Loucy (cell line): ENCODE data around the gene MTNR1B.

Experiments
- H2AFZ ChIP-seq: fragments of 200-600 bp; sonication (generic); 2 replicates; pipeline ENCODE4 v1.6.0; 2016; ENCODE audit warnings: antibody characterized with exemption, mild to moderate bottlenecking, low read length, moderate library complexity
- H3F3A ChIP-seq: fragments of 200-600 bp; 2 replicates; pipeline ENCODE4 v1.6.0; 2016; ENCODE audit warnings: antibody characterized with exemption, low read depth, mild to moderate bottlenecking
- H3K27me3 ChIP-seq: fragments of 200-600 bp; sonication (generic); 2 replicates; pipeline ENCODE4 v1.6.1; 2014; ENCODE audit warnings: low read length, mild to moderate bottlenecking; ENCODE audit not compliant: insufficient read depth, poor library complexity, severe bottlenecking
- H3K36me3 ChIP-seq: fragments of 200-600 bp; sonication (generic); 2 replicates; pipeline ENCODE4 v1.6.1; 2016; ENCODE audit warnings: low read length; ENCODE audit not compliant: insufficient read depth
- H3K4me1 ChIP-seq: fragments of 200-600 bp; sonication (generic); 2 replicates; pipeline ENCODE4 v1.5.1; 2014; ENCODE audit warnings: low read length, mild to moderate bottlenecking; ENCODE audit not compliant: insufficient read depth, poor library complexity, severe bottlenecking
- H3K4me2 ChIP-seq: fragments of 200-600 bp; sonication (generic); 2 replicates; pipeline ENCODE4 v1.6.0; 2014; ENCODE audit warnings: antibody characterized with exemption, low read length, low read depth, mild to moderate bottlenecking; ENCODE audit not compliant: poor library complexity, severe bottlenecking
- H3K4me3 ChIP-seq: fragments of 200-600 bp; sonication (generic); 2 replicates; pipeline ENCODE4 v1.5.1; 2014; ENCODE audit warnings: low read length, mild to moderate bottlenecking, mixed read lengths; ENCODE audit not compliant: poor library complexity, severe bottlenecking
- H3K79me2 ChIP-seq: fragments of 200-600 bp; sonication (generic); 2 replicates; pipeline ENCODE4 v1.6.1; 2014; ENCODE audit warnings: low read length; ENCODE audit not compliant: insufficient read depth
- H3K9ac ChIP-seq: fragments of 200-600 bp; sonication (generic); 2 replicates; pipeline ENCODE4 v1.6.0; 2014; ENCODE audit warnings: mild to moderate bottlenecking, low read depth, low read length, moderate library complexity; ENCODE audit not compliant: poor library complexity, severe bottlenecking
- H3K9me2 ChIP-seq: fragments of 200-600 bp; sonication (generic); replicated peaks from 2 replicates; pipeline ENCODE4 v1.6.1; 2016; ENCODE audit warnings: low read depth, low read length, mixed read lengths
- H3K9me3 ChIP-seq: fragments of 200-600 bp; sonication (generic); 2 replicates; pipeline ENCODE4 v1.6.1; 2014; ENCODE audit warnings: mild to moderate bottlenecking, antibody characterized with exemption, low read length, low read depth; ENCODE audit not compliant: insufficient read depth
- H4K20me1 ChIP-seq: fragments of 200-600 bp; sonication (generic); 2 replicates; pipeline ENCODE4 v1.6.0; 2014; ENCODE audit warnings: antibody characterized with exemption, low read length, mild to moderate bottlenecking; ENCODE audit not compliant: insufficient read depth, poor library complexity, severe bottlenecking
- EZH2phosphoT487 ChIP-seq: fragments of 200-600 bp; IDR thresholded peaks from 2 replicates; pipeline ENCODE4 v1.6.1; 2018; ENCODE audit warnings: antibody characterized with exemption, mild to moderate bottlenecking, moderate library complexity, borderline replicate concordance
- TF ChIP-seq, protein P1 (sequence below): fragments of 200-600 bp; sonication (generic); conservative IDR thresholded peaks from 2 replicates; pipeline ENCODE4 v1.5.1; 2014; ENCODE audit warnings: mild to moderate bottlenecking, antibody characterized with exemption, low read length

The MTNR1B gene

GRCh38 chr11:93016595-93016994, 47.1 kb downstream of the MTNR1B start:
- Histone ChIP-seq H3K9ac (no peak overlapping the region), H2AFZ (no peak overlapping the region), H3K4me3 (no peak overlapping the region), H3K9me3 (no peaks in the 10 kb centered on the region; the same call in 1 of the 2 replicates), H3K79me2 (no peaks in the 10 kb centered on the region), H3K36me3 (no peaks in the 10 kb centered on the region), H3F3A (no peaks in the 10 kb centered on the region), H4K20me1 (no peaks in the 10 kb centered on the region), H3K27me3 (no peaks in the 10 kb centered on the region), H3K9me2 (no peaks in the 10 kb centered on the region), H3K4me2 (no peak overlapping the region), H3K4me1 (no peaks in the 10 kb centered on the region)
- TF ChIP-seq, protein P1, sequence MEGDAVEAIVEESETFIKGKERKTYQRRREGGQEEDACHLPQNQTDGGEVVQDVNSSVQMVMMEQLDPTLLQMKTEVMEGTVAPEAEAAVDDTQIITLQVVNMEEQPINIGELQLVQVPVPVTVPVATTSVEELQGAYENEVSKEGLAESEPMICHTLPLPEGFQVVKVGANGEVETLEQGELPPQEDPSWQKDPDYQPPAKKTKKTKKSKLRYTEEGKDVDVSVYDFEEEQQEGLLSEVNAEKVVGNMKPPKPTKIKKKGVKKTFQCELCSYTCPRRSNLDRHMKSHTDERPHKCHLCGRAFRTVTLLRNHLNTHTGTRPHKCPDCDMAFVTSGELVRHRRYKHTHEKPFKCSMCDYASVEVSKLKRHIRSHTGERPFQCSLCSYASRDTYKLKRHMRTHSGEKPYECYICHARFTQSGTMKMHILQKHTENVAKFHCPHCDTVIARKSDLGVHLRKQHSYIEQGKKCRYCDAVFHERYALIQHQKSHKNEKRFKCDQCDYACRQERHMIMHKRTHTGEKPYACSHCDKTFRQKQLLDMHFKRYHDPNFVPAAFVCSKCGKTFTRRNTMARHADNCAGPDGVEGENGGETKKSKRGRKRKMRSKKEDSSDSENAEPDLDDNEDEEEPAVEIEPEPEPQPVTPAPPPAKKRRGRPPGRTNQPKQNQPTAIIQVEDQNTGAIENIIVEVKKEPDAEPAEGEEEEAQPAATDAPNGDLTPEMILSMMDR, result no peak
- TF ChIP-seq EZH2phosphoT487, result no peak

DNA sequence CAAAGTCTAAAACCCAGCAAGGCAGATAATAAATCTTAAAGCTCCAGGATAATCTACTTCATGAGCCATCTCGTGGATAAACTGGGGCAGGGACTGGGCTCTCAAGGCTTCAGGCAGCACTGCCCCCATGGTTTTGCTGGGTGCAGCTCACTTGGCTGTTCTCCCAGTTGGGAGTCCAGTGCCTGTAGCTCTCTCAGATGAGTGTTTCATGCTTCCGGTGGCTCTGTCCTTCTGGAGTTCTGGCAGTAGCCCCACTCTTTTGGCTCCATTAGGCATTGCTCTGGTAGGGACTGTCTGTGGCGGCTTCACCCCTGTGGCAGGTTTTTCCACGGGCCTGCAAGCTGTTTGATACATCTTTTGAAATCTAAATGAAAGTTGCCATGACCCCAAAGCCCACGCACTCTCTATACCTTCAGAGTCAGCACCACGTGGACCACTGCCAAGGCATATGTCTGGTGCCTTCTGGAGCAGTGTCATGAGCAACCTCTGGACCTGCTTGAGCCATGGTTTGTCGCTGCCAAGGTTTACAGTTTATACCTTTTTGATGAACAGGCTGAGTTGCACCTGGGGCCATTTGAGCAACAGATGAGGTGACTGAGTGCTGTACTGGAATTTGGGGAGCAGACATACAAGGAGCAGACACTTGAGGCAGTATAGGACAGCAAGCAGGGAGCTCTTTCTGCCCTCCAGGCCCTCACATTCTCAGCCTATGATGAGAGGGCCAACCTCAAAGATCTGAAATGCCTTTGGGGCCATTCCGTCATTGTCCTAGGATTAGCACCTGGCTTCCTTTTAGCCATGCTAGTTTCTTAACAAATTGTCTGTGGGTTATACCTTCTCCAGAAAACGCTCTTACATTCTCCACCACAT, 48.6 kb downstream of the MTNR1B start:
- H3K36me3 ChIP-seq, result no peaks in the 10 kb centered on the region
- H3F3A ChIP-seq, result no peaks in the 10 kb centered on the region
- H3K9me2 ChIP-seq, result no peaks in the 10 kb centered on the region
- H2AFZ ChIP-seq, result no peak overlapping the region
- no peaks in the 10 kb centered on the region for H3K27me3 ChIP-seq
- no peaks in the 10 kb centered on the region for H3K4me1 ChIP-seq
- no peaks in the 10 kb centered on the region for H4K20me1 ChIP-seq
- H3K9me3 ChIP-seq, result no peaks in the 10 kb centered on the region; the same call in 1 of the 2 replicates
- H3K4me3 ChIP-seq, result no peak overlapping the region
- H3K9ac ChIP-seq, result no peak overlapping the region
- H3K4me2 ChIP-seq, result no peak overlapping the region
- no peak for TF ChIP-seq EZH2phosphoT487
- TF ChIP-seq, protein P1, result no peak
- H3K79me2 ChIP-seq, result no peaks in the 10 kb centered on the region

DNA sequence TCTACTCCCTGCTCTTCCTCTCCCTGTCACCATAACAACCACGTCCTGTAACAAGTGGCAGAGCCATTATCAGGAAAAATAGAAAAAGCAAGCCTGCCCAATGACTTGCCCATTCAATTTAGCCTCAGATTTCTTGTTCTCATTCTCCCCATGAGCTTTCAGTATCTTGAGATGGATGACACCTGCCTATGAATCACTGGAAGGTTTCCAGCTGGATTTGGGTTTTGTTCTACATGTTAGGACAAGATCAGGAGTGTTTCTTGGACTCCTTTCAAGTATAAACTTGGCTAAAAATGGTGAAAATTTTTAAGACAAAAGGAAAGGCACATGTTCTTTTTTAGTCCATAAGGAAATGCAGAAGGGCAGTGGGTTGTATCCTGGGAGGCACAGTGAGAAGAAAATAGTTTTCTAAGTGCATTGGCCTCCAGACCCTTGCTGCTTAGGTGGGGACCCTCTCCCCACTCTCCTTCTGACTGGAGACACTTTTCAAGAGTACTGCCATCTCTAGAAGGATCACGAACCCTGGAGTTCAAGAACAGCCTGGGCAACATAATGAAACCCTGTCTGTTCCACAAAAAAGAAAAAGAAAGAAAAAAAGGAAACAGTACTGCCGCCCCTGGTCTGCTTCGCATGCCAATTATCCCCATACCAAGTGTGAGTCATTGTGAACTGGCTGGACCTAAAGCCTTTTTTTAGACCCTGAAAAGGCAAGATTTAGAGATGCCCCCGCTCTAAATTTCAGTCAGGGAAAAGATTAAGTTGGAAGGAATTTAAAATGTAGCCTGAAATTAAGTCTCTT, 51.0 kb downstream of the MTNR1B start:
- Histone ChIP-seq H3F3A (no peaks in the 10 kb centered on the region), H3K79me2 (no peaks in the 10 kb centered on the region), H4K20me1 (no peaks in the 10 kb centered on the region), H3K4me2 (no peak overlapping the region), H3K4me1 (no peaks in the 10 kb centered on the region), H3K4me3 (no peak overlapping the region), H2AFZ (no peak overlapping the region), H3K9ac (no peak overlapping the region), H3K9me3 (no peaks in the 10 kb centered on the region; the same call in 1 of the 2 replicates), H3K27me3 (no peaks in the 10 kb centered on the region), H3K9me2 (no peaks in the 10 kb centered on the region), H3K36me3 (no peaks in the 10 kb centered on the region)
- no peak for TF ChIP-seq EZH2phosphoT487
- TF ChIP-seq, protein P1, result no peak
